Nephron (organoid): ENCODE measurements around the gene SDS.

ENCODE experiments used
- H3K27ac Mint-ChIP-seq, 3 experiments: 2 replicates each; pipeline ENCODE4 v1.8.0; 2020; ENCODE audit warnings: mixed read lengths in 3 of 3, mild to moderate bottlenecking in 2 of 3, moderate library complexity in 1 of 3
- H3K27me3 Mint-ChIP-seq: 2 replicates; pipeline ENCODE4 v1.8.0; 2021; ENCODE audit warnings: low read depth, mild to moderate bottlenecking, moderate library complexity, mixed read lengths
- H3K36me3 Mint-ChIP-seq: 2 replicates; pipeline ENCODE4 v1.8.0; 2020; ENCODE audit warnings: low read depth, mixed read lengths
- H3K4me1 Mint-ChIP-seq: 2 replicates; pipeline ENCODE4 v1.8.0; 2020; ENCODE audit warnings: mixed read lengths
- H3K4me3 Mint-ChIP-seq, 3 experiments: 2 replicates each; pipeline ENCODE4 v1.8.0; 2020; ENCODE audit warnings: mild to moderate bottlenecking in 3 of 3, mixed read lengths in 3 of 3, moderate library complexity in 2 of 3
- H3K9me3 Mint-ChIP-seq: 2 replicates; pipeline ENCODE4 v1.8.0; 2020; ENCODE audit warnings: mixed read lengths
- TF ChIP-seq, protein P1 (sequence below), 3 experiments: fragments of 200-600 bp; sonication (generic); IDR thresholded peaks; one replicate each; pipeline ENCODE4 v1.5.0; 2021; ENCODE audit warnings: antibody characterized with exemption in 3 of 3; ENCODE audit not compliant: unreplicated experiment in 3 of 3

Gene SDS, protein sequence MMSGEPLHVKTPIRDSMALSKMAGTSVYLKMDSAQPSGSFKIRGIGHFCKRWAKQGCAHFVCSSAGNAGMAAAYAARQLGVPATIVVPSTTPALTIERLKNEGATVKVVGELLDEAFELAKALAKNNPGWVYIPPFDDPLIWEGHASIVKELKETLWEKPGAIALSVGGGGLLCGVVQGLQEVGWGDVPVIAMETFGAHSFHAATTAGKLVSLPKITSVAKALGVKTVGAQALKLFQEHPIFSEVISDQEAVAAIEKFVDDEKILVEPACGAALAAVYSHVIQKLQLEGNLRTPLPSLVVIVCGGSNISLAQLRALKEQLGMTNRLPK

DNA sequence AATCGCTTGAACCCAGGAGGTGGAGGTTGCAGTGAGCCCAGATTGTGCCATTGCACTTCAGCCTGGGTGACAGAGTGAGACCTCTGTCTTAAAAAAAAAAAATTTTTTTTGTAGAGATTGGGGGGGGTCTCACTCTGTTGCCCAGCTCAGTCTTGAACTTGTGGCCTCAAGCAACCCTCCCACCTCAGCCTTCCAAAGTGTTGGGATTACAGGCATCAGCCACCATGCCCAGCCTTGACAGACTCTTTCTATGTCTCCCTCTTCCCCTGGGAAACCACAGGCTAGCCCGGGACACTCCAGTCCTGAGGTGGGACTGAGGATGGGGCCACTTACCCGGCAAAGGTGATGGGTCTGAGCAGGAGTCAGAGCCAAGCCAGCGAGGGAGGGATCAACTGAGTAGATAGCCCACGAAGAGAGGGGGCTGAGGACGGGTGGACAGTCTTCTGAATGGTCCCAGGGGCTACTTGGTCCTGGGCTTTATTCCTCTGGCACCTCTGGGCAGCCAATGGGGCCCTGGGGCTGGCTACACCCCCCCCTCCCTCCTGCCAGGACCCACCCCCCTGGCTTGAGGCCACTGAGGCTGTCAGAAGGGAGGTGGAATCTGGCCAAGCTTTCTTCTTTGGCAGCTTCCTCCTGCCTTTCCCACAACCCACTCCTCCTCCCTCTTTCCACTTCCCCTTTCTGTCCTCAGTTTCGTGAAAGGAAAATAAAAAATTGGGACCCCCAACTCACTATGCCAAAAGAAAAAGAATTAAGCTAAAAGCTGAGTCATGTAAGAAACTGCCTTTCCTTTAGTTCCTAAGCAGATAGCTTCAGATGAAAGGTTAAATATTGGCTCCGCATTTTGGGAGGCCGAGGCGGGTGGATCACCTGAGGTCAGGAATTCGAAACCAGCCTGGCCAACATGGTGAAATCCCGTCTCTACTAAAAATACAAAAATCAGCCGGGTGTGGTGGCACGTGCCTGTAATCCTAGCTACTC is at the start of gene SDS:
TSS of gene SDS (minus strand) at position 453 of the 981 bp plus-strand sequence. CDS start 4,179 bp downstream, outside the sequence.
- Mint-ChIP-seq H3K9me3 (no peaks in the 10 kb centered on the region), H3K4me3 (no peak within 1 kb of the TSS), H3K27me3 (peaks cover 24% of the 10 kb centered on the region), H3K4me1 (peaks cover 12% of the 10 kb centered on the region), H3K36me3 (no peaks in the 10 kb centered on the region), H3K27ac (no peak within 1 kb of the TSS)
- TF ChIP-seq, protein P1, sequence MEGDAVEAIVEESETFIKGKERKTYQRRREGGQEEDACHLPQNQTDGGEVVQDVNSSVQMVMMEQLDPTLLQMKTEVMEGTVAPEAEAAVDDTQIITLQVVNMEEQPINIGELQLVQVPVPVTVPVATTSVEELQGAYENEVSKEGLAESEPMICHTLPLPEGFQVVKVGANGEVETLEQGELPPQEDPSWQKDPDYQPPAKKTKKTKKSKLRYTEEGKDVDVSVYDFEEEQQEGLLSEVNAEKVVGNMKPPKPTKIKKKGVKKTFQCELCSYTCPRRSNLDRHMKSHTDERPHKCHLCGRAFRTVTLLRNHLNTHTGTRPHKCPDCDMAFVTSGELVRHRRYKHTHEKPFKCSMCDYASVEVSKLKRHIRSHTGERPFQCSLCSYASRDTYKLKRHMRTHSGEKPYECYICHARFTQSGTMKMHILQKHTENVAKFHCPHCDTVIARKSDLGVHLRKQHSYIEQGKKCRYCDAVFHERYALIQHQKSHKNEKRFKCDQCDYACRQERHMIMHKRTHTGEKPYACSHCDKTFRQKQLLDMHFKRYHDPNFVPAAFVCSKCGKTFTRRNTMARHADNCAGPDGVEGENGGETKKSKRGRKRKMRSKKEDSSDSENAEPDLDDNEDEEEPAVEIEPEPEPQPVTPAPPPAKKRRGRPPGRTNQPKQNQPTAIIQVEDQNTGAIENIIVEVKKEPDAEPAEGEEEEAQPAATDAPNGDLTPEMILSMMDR (IDR thresholded peaks at IDR 0.05; ENCODE audit: unreplicated experiment in 3 of 3), result no peak

DNA sequence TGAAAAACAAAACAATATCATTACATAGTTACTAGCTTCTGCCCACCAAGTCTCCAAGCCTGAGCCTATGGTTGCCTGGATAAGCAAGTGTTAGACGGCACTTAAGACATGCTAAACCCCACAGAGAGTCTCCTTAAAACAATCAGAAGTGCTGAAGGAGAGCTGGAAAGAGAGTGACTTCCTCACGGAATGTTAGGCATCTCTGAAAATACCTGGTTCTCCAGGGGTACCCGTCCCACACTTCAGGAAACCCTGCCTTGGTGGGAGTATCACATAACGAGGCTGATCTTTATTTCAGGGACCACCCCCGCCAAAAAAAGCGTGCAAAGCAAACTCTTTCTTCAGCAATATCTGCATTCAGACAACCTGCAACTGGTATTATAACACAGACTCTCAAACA is 49.6 kb upstream of the SDS start:
- H3K4me1 Mint-ChIP-seq, result no peaks in the 10 kb centered on the region
- TF ChIP-seq, protein P1 (IDR thresholded peaks at IDR 0.05; ENCODE audit: unreplicated experiment in 3 of 3), result no peak
- no peak overlapping the region for H3K27ac Mint-ChIP-seq
- no peaks in the 10 kb centered on the region for H3K9me3 Mint-ChIP-seq
- H3K36me3 Mint-ChIP-seq, result no peaks in the 10 kb centered on the region
- H3K4me3 Mint-ChIP-seq, result no peak overlapping the region
- peaks cover 56% of the 10 kb centered on the region for H3K27me3 Mint-ChIP-seq

DNA sequence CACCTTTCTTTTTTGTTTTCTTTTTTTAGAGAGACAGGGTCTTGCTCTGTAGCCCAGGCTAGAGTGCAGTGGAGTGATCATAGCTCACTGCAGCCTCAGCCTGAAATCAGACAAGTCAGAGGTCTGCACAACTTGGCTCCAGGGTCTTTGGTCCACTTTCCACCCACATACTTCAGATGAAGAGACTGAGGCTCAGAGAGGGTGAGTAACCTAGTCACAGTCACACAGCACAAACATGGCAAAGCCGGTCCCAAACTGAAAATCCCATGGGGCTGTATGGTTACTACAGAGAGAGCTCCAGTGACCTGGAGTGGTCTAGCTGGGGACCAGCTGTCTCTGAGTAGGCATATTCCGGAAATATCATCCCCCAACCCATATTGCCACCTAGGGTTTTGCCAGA is 48.8 kb upstream of the SDS start:
- H3K4me3 Mint-ChIP-seq, result no peak overlapping the region
- peaks cover 54% of the 10 kb centered on the region for H3K27me3 Mint-ChIP-seq

DNA sequence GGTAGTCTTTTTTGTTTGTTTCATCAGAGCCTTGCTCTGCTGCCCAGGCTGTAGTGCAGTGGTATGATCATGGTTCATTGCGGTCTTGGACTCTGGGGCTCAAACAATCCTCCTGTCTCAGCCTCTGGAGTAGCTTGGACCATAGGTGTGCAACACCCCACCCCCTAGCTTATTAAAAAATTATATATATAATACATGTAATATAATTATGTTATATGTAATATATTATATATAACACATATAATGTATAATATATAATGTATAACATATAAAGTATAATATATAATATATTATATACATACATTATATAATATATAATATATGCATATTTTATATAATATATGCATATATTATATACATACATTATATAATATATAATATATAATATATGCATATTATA is 46.2 kb upstream of the SDS start:
- TF ChIP-seq, protein P1 (IDR thresholded peaks at IDR 0.05; ENCODE audit: unreplicated experiment in 3 of 3), result no peak
- Mint-ChIP-seq H3K4me1 (no peaks in the 10 kb centered on the region), H3K27ac (no peak overlapping the region), H3K9me3 (peaks cover 4% of the 10 kb centered on the region), H3K4me3 (no peak overlapping the region), H3K36me3 (no peaks in the 10 kb centered on the region), H3K27me3 (peaks cover 61% of the 10 kb centered on the region)

More for the DNA sequence above, 48.8 kb upstream of the SDS start:
- Mint-ChIP-seq H3K36me3 (no peaks in the 10 kb centered on the region), H3K27ac (no peak overlapping the region), H3K9me3 (no peaks in the 10 kb centered on the region), H3K4me1 (no peaks in the 10 kb centered on the region)
- TF ChIP-seq, protein P1 (IDR thresholded peaks at IDR 0.05; ENCODE audit: unreplicated experiment in 3 of 3), result no peak

DNA sequence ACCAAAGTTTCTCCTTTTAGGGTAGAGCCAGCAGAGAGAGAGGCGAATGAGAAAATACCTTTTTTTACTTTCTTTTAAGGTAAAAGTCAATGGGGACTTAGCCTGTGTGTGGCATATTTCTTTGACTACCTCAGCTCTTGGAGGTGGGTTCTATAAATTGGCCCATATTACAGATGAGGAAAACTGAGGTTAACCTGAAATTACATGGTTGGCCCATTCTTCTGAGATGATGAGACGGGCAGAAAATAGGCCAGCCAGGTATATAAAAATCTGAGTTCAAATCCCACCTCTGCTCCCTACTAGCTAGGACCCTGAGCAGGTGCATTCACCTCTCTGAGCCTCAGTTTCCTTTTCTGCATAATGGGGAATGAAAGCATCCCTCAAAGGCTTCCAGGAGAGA is 45.6 kb upstream of the SDS start:
- Mint-ChIP-seq H3K4me1 (no peaks in the 10 kb centered on the region), H3K36me3 (no peaks in the 10 kb centered on the region), H3K4me3 (no peak overlapping the region), H3K9me3 (peaks cover 4% of the 10 kb centered on the region), H3K27ac (no peak overlapping the region), H3K27me3 (peaks cover 64% of the 10 kb centered on the region)
- TF ChIP-seq, protein P1 (IDR thresholded peaks at IDR 0.05; ENCODE audit: unreplicated experiment in 3 of 3), result no peak
